ENCODE results near the gene MYO5C. TPM values are rescaled to one million over a fixed set of nuclear protein-coding genes. Genes with fewer than 3 reads are reported as not detected.

The MYO5C gene
- total and polyA plus RNA-seq, 2 of the 8 experiments (the other 6 are each of a cell fraction or from before 2014, with no cell fraction given): 8.2 to 26.7 TPM

- H3K56ac ChIP-seq (replicated peaks; ENCODE audit: insufficient read length, low read depth, low read length): no peak overlapping the region
- H4K20me1 ChIP-seq (replicated peaks in 1 of 2; ENCODE audit: control insufficient read depth in 1 of 2, insufficient read depth in 2 of 2, low read length in 2 of 2): peaks cover 0 to 3% of the 10 kb centered on the region in 2 experiments
- H3K4me3 ChIP-seq (ENCODE audit: extremely low read depth in 1 of 4, insufficient read depth in 2 of 4, low read depth in 3 of 4, low read length in 4 of 4): no peak overlapping the region
- no peaks in the 10 kb centered on the region for H3K27me3 ChIP-seq (replicated peaks in 1 of 4; ENCODE audit: control insufficient read depth in 3 of 4, extremely low read depth in 1 of 4, insufficient read depth in 3 of 4, low read length in 3 of 4)
- H3K4me1 ChIP-seq (replicated peaks in 1 of 4; ENCODE audit: control insufficient read depth in 3 of 4, insufficient read depth in 4 of 4, low read length in 3 of 4): no peaks in the 10 kb centered on the region; a peak in 2 of 7 replicates
- ChIA-PET POLR2A (ENCODE audit: partially characterized antibody) (interaction anchor here (1.0 kb wide), 1 partner anchor 12 kb away, joined by 3 read pairs; no protein-coding TSS in a partner anchor), CTCF (ENCODE audit: partially characterized antibody) (interaction anchor here (1.0 to 7.5 kb wide), 9 partner anchors 8 to 66 kb away, joined by 3 to 95 read pairs (median 13); no protein-coding TSS in a partner anchor)
- no peaks in the 10 kb centered on the region for H3K9me3 ChIP-seq (ENCODE audit: insufficient read depth in 2 of 2, low read depth in 1 of 2, low read length in 1 of 2)
- no peak overlapping the region for H3K18ac ChIP-seq (ENCODE audit: extremely low read depth, low read length)
- DNase-seq (ENCODE audit: low read depth in 1 of 2, low spot score in 2 of 2): no peak
- no peak overlapping the region for H4K91ac ChIP-seq (replicated peaks; ENCODE audit: insufficient read length, low read length)
- no peak overlapping the region for H2BK20ac ChIP-seq (ENCODE audit: low read length)
- H3K36me3 ChIP-seq (ENCODE audit: control insufficient read depth in 2 of 4, insufficient read depth in 4 of 4, low read length in 3 of 4): peaks cover 0 to 3% (median 0%) of the 10 kb centered on the region in 4 experiments; a peak in 3 of 8 replicates
- no peak overlapping the region for H2BK15ac ChIP-seq (ENCODE audit: low read length)
- no peak overlapping the region for H2AK5ac ChIP-seq (ENCODE audit: low read depth, low read length)
- 93% methylated on average over 13 of the region's 13 CpGs; no CpG with 5 or more reads in 1 of the 2 experiments for WGBS, 2 experiments (ENCODE audit: extremely low coverage in 1 of 2, insufficient coverage in 1 of 2, insufficient read length in 1 of 2, insufficient replicate concordance in 2 of 2, low coverage in 1 of 2, low lambda C conversion rate in 2 of 2, missing lambda C conversion rate in 1 of 2)
- no peak overlapping the region for H2BK5ac ChIP-seq (ENCODE audit: low read depth, low read length)
- H3K79me1 ChIP-seq (ENCODE audit: low read depth, low read length): no peaks in the 10 kb centered on the region; the same call in 1 of the 2 replicates
- no peak overlapping the region for H3K14ac ChIP-seq (ENCODE audit: insufficient read length)
- no peak overlapping the region for H3K4me2 ChIP-seq (ENCODE audit: insufficient read depth in 1 of 2, low read depth in 2 of 2, low read length in 2 of 2)
- no peak overlapping the region for H2BK120ac ChIP-seq (replicated peaks; ENCODE audit: low read depth, low read length)
- H4K8ac ChIP-seq (ENCODE audit: extremely low read depth, insufficient read depth, low read length): no peak overlapping the region; the same call in 1 of the 2 replicates
- no peaks in the 10 kb centered on the region for H3K23me2 ChIP-seq (ENCODE audit: low read depth, low read length)
- no peak overlapping the region for H3K27ac ChIP-seq (ENCODE audit: low read depth, low read length)
- H2AFZ ChIP-seq (ENCODE audit: low read length): no peak overlapping the region
- H4K5ac ChIP-seq (ENCODE audit: insufficient read length, low read depth, low read length): no peak overlapping the region
- H3K79me2 ChIP-seq (ENCODE audit: control insufficient read depth in 1 of 2, insufficient read depth in 2 of 2, low read length in 2 of 2): no peaks in the 10 kb centered on the region
- H3K4ac ChIP-seq (replicated peaks; ENCODE audit: insufficient read length, low read depth, low read length): no peak overlapping the region
- no peak overlapping the region for H2BK12ac ChIP-seq (ENCODE audit: low read depth, low read length)
- H3K9ac ChIP-seq (replicated peaks in 1 of 4; ENCODE audit: extremely low read depth in 1 of 4, low read depth in 3 of 4, low read length in 3 of 4): no peak overlapping the region
- H3K23ac ChIP-seq (ENCODE audit: insufficient read length): no peak overlapping the region
- FAIRE-seq: no peak
- no peak for TF ChIP-seq CEBPB (IDR thresholded peaks at IDR 0.05; ENCODE audit: low read depth, low read length)
- no peak for TF ChIP-seq KDM4A (IDR thresholded peaks at IDR 0.05; ENCODE audit: low read depth, low read length, severe bottlenecking)
- TF ChIP-seq GTF2F1 (IDR thresholded peaks at IDR 0.05; ENCODE audit: borderline replicate concordance, low read depth, low read length): no peak
- no peak for TF ChIP-seq ATF2 (IDR thresholded peaks at IDR 0.05; ENCODE audit: low read length)
- TF ChIP-seq BACH1 (IDR thresholded peaks at IDR 0.05; ENCODE audit: low read length): no peak
- no peak for TF ChIP-seq MAX (IDR thresholded peaks at IDR 0.05)
- no peak for TF ChIP-seq RFX5 (IDR thresholded peaks at IDR 0.05; ENCODE audit: borderline replicate concordance, low read depth, low read length)
- TF ChIP-seq TEAD4 (IDR thresholded peaks at IDR 0.05; ENCODE audit: low read depth, low read length): no peak
- no peak for TF ChIP-seq RAD21 (IDR thresholded peaks at IDR 0.05 in 1 of 2, conservative IDR thresholded peaks at IDR 0.05 in 1 of 2; ENCODE audit: low read depth in 2 of 2, low read length in 2 of 2)
- no peak for TF ChIP-seq POLR2A (IDR thresholded peaks at IDR 0.05; ENCODE audit: control extremely low read depth in 1 of 2, low read depth in 2 of 2, low read length in 2 of 2)
Measured at GRCh38 chr15:52161406-52161966, 134.1 kb downstream of the MYO5C start.

Measured in H1 (cell line).